GM19035 (cell line): ENCODE results near the gene TNNT3.
"Not testable (repeated sequence)": the region's sequence is repeated elsewhere in the genome, so short reads cannot be mapped to it uniquely, and the experiment has no call there.

Experiments
- ATAC-seq: cut with Tn5 transposase; IDR thresholded peaks from one replicate; pipeline ENCODE4 v1.9.1; 2021; ENCODE audit not compliant: unreplicated experiment

TNNT3 gene

DNA sequence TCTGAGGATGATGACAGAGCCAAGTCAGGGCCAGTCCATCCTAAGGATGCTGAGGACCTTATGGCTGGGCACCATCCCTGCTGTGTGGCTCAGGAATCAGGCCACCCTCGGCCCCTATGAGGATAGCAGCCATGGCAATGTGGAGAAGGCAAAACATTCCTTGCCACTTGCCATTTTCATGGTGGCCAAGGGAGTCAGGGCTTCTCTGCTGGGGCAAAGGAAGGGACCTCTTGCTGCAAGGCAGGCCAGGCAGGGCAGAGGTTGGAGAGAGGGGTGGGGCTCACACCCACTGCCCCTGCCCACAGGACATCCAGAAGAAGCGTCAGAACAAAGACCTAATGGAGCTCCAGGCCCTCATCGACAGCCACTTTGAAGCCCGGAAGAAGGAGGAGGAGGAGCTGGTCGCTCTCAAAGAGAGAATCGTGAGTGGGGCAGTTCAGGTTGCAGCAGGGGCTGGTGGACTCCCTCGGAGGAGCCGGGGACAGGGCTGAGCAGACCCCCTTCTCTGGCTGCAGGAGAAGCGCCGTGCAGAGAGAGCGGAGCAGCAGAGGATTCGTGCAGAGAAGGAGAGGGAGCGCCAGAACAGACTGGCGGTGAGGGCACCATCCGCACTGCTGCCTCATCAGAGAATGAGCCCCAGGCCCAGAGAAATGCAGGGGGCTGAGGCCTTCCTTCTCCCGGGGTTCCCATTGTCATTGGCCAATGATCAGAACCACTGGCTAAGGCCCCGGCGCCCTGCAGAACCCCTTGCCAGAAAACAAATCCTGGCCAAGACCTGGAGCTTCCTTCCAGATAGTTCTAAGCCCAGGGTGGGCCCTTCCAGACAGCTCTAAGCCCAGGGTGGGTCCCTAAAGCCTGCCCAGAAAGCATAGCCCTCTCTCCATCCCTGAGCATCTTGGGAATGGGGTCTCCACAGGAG is 14.2 kb downstream of the TNNT3 start:
- ATAC-seq = no peak

DNA sequence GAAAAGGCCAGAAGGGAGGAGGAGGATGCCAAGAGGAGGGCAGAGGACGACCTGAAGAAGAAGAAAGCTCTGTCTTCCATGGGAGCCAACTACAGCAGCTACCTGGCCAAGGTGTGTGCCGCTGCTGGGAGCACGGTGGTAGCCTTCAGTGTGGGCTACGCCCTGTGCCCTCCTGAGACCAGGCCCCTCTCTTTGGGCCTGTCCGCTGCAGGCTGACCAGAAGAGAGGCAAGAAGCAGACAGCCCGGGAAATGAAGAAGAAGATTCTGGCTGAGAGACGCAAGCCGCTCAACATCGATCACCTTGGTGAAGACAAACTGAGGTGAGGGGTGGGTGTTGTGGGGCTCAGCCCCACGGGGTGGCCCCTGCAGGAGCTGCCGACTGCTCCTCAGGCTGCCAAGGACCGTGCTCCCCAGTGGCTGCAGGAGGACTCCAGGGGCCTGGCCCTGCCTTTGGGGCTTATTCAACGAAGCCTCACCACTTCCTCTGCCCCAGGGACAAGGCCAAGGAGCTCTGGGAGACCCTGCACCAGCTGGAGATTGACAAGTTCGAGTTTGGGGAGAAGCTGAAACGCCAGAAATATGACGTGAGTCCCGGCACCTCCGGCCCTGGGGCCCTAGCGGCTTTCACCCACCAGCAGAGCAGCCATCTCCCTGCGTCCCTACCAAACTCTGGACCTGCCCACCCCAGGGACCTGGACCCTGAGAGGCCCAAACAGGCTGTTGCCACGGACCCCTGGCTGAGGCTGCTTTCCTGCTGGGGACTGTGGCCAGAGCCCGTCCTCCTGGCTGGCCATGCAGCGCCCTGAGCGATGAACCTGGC is 15.0 kb downstream of the TNNT3 start:
- no peak for ATAC-seq

GRCh38 chr11:1935156-1936071 is 15.9 kb downstream of the TNNT3 start:
- ATAC-seq = no peak

DNA sequence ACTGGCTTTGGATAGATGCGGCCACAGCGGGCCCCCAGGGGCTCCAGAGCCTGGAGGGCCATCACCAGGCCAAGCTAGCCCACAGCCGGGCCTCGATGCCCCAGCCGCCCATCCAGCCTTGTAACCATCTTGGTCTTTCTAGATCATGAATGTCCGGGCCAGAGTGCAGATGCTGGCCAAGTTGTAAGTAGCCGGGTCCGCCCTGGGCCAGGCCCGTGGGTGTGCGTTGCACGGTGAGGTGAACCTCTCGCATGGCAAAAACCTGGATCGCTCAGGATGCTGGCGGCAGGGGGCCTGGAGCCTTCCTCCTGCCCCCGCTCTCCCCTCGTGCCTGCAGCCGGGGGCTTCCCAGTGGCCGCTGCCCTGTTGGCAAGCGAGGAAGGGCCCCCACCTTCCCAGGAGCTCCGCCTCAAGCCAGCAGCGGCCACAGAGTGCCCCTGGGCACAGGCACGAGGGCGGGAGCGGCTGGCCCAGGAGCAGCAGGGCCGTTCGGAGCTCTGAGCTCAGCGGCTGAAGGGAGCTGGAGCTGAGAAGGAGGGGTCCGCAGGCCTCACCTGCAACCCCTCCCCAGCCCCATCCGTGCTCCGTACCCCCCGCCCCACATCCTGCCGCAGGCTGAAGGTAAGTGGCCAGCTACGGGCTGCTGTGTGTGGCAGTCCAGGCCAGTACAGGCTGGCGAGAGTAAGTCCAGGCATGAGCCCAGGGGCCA is 16.7 kb downstream of the TNNT3 start:
- no peak for ATAC-seq

GRCh38 chr11:1936781-1937615 is 17.5 kb downstream of the TNNT3 start:
- ATAC-seq = no peak

DNA sequence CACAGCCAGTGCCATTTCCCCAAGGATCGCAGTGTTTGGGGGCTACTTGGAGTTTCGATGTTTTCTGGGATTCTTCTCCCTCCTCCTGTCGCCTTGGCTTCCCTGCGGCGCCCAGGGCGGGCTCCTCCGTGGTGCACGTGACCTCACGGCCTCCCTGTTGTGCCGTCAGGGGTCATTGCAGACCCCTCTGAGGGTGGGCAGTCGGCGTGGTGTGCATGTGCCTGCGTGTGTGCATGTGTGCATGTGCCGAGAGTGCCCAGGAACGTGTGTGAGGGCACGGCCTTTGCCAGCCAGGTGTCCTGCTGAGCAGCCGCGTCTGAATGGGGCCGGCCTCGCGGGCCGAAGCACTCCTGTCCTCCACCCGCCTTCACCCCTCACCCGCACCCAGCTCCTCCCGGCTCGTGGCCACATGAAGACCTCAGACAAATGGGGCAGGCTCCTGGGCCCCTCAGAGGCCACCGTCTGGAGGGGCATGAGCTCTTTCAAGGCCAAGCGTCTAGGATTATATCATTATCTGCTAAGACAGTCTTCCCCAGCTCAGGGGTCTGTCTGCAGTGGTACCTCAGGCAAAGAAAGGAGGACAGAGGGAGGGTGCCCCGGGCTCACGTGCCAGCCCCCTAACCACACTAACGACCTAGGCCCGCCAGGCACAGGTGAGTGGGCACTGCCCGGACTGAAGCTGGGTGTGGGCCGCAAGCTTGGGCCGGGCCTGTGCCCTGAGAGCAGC is 18.3 kb downstream of the TNNT3 start:
- ATAC-seq = no peak

- no peak for ATAC-seq
These were observed 19.0 kb downstream of the TNNT3 start for GRCh38 chr11:1938343-1939005.

DNA sequence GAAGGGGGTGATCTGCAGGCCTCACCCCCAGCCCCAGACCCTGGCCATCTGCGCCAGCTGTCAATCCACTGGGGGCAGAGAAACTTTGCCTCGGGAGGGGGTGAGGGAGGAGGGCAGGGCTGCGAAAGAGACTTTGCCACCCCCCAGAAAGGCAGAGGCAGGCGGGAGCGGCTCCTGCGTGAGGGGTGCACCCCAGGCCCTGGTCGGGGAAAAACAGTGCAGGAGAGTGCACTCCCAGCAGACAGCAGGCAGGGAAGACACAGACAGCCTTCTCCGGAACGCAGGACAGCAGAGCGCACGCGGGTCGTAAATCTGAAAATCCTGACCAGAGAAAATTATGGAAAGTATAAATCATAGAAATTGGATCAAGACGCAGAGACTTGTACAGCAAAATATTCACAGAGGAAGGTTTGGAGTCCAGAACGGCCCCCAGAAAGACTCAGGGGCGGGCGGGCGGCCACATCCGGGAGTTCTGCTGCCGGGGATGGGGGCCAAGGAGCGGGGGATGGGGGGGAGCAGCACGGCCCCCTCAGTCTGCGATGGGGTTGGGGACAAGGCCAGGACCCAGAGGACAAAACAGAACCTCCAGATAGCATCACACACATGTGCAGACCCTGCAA is 19.6 kb downstream of the TNNT3 start:
- no peak for ATAC-seq

GRCh38 chr11:1939788-1940187 is 20.3 kb downstream of the TNNT3 start:
- ATAC-seq = not testable (repeated sequence)

- ATAC-seq = no peak
These were observed 23.2 kb downstream of the TNNT3 start for GRCh38 chr11:1942558-1943260.

DNA sequence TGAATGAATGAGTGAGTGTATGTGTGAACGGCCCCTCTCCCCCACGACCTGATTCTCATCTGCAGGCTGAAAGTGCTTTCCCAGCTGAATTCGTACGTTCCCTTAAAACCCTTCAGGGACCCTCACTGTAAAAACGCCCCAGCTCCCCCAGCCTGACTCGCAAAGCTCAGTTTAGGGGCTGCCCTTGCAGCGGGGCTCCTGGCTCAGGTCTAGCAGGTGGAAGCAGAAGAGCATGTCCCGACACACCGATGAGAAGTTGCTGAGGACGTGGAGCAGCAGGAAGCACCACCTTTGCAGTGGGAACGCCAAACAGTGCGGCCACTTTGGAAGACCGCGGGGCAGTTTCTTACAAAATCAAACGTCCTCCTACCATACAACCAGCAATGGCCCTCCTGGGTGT is 24.1 kb downstream of the TNNT3 start:
- no peak for ATAC-seq

DNA sequence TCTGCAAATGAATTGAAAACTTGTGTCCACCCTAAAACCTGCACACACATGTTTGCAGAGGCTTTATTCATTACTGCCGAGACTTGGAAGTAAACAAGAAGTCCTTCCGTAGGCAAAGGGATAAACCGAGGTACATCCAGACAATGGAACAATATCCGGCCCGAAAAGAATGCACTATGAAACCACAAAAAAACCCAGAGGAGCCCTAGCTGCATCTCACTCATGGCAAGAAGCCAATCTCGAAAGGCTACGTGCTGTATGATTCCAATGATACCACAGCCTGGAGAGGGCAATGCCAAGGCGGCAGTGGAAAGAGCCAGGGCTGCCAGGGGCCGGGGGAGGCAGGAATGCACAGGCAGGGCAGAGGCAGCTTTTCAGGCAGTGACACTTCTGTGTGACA is 24.5 kb downstream of the TNNT3 start:
- ATAC-seq = no peak

GRCh38 chr11:1946812-1947484 is 27.4 kb downstream of the TNNT3 start, which contains the start of gene MRPL23:
TSS of gene MRPL23 (plus strand) at chr11:1947332. CDS start at chr11:1947363, 31 bp downstream.
- no peak for ATAC-seq

- ATAC-seq = no peak
These were observed 28.2 kb downstream of the TNNT3 start for GRCh38 chr11:1947592-1948237.

- ATAC-seq = no peak
These were observed 28.9 kb downstream of the TNNT3 start for GRCh38 chr11:1948389-1948788.

DNA sequence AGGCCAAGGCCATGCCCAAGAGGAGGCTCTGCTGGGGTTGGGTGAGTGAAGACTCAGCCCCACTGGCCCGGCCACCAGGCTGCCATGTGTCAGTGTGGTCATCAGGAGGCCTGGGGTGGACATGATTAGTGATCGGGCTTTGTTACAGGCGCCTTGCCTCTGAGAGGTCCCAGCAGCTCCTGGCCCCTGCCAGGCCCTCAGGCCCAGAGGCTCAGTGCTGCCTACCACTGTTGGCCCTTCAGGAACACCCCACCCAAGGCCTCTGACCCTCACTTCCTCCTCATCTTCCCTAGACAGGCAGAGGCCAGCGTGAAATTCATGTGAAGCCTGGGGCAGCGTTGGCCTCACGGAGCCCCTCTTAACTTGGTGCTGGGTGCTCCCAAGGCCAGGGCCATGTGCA is 29.8 kb downstream of the TNNT3 start:
- ATAC-seq = no peak
